OCI-LY7 (cell line): Measurements from ENCODE around the gene EPHA3. TPM values are rescaled to one million over a fixed set of nuclear protein-coding genes. Genes with fewer than 3 reads are reported as not detected.

ENCODE experiments used
- BruUV-seq: library from RNA; stranded (reverse); fragments of 400-500 nt; replicated peaks from 2 replicates; lab custom pipeline; 2021; lab: Mats Ljungman, UMichigan
- CTCF ChIA-PET: fragments of 300-600 bp; sonication (Branson Sonifier 250); formaldehyde crosslinking; loops from one replicate; lab custom pipeline; 2022; ENCODE audit warnings: antibody characterized with exemption; ENCODE audit not compliant: unreplicated experiment; lab: Charles Lee
- POLR2A ChIA-PET: fragments of 300-600 bp; sonication (Branson Sonifier 250); formaldehyde crosslinking; loops from one replicate; lab custom pipeline; 2022; ENCODE audit warnings: antibody characterized with exemption; lab: Charles Lee
- DNase-seq: peaks from one replicate; pipeline ENCODE4 v3.0.0-alpha.2; 2015; ENCODE audit warnings: low spot score
- H2AFZ ChIP-seq: fragments of 200-600 bp; sonication (generic), shearing (Covaris generic); 2 replicates; pipeline ENCODE4 v1.6.1; 2014; ENCODE audit warnings: mild to moderate bottlenecking, antibody characterized with exemption, low read length, moderate library complexity
- H3K27ac ChIP-seq: fragments of 200-600 bp; sonication (generic); 2 replicates; pipeline ENCODE4 v1.5.1; 2014; ENCODE audit warnings: mixed run types, low read depth, mild to moderate bottlenecking, moderate library complexity, low read length, inconsistent platforms; ENCODE audit not compliant: poor library complexity, severe bottlenecking
- H3K36me3 ChIP-seq: fragments of 200-600 bp; sonication (generic); 2 replicates; pipeline ENCODE4 v1.6.1; 2014; ENCODE audit warnings: mild to moderate bottlenecking, antibody characterized with exemption, low read length, moderate library complexity, mixed read lengths; ENCODE audit not compliant: insufficient read depth
- H3K4me1 ChIP-seq: fragments of 200-600 bp; sonication (generic); 2 replicates; pipeline ENCODE4 v1.5.1; 2014; ENCODE audit warnings: mild to moderate bottlenecking, low read length; ENCODE audit not compliant: insufficient read depth, poor library complexity, severe bottlenecking
- H3K4me2 ChIP-seq: fragments of 200-600 bp; sonication (generic); 2 replicates; pipeline ENCODE4 v1.6.1; 2014; ENCODE audit warnings: mild to moderate bottlenecking, low read length
- H3K4me3 ChIP-seq: fragments of 200-600 bp; sonication (generic); 2 replicates; pipeline ENCODE4 v1.5.1; 2014; ENCODE audit warnings: mild to moderate bottlenecking, low read depth, low read length; ENCODE audit not compliant: poor library complexity, severe bottlenecking
- H3K79me2 ChIP-seq: fragments of 200-600 bp; sonication (generic); 2 replicates; pipeline ENCODE4 v1.6.1; 2016; ENCODE audit warnings: low read depth, mild to moderate bottlenecking, low read length, moderate library complexity, mixed read lengths; ENCODE audit not compliant: insufficient read depth
- H3K9me2 ChIP-seq: fragments of 200-600 bp; sonication (generic); 2 replicates; pipeline ENCODE4 v1.6.1; 2016; ENCODE audit warnings: mild to moderate bottlenecking, low read length, mixed read lengths; ENCODE audit not compliant: insufficient read depth
- H3K9me3 ChIP-seq: fragments of 200-600 bp; sonication (generic); 2 replicates; pipeline ENCODE4 v1.6.1; 2014; ENCODE audit warnings: mild to moderate bottlenecking, mixed run types, low read length, mixed read lengths
- H4K20me1 ChIP-seq: fragments of 200-600 bp; sonication (generic); 2 replicates; pipeline ENCODE4 v1.6.1; 2014; ENCODE audit warnings: mild to moderate bottlenecking, antibody characterized with exemption, low read length, moderate library complexity, mixed read lengths; ENCODE audit not compliant: insufficient read depth
- EZH2phosphoT487 ChIP-seq: fragments of 200-600 bp; sonication (generic); IDR thresholded peaks from 2 replicates; pipeline ENCODE4 v1.6.1; 2018; ENCODE audit warnings: low read depth, borderline replicate concordance, mild to moderate bottlenecking, mixed run types, antibody characterized with exemption, low read length, moderate library complexity, mixed read lengths
- intact Hi-C: fragments of 100-400 bp; cut with micrococcal nuclease; formaldehyde crosslinking; loops from one replicate; pipeline ENCODE4 v1.10.0; 2022; ENCODE audit not compliant: unreplicated experiment
- total RNA-seq, 2 experiments: library from RNA; depleted of rRNA in 1 of 2; stranded (reverse); fragments of >200 nt in 1 of 2; shearing (Covaris generic) in 1 of 2; gene quantifications; 2 replicates each; pipeline ENCODE4 v1.2.3, GENCODE V29; 2014 to 2022
- TF ChIP-seq, protein P1 (sequence below): fragments of 200-600 bp; sonication (generic); conservative IDR thresholded peaks from 2 replicates; pipeline ENCODE4 v1.5.1; 2014; ENCODE audit warnings: mild to moderate bottlenecking, antibody characterized with exemption, low read length, moderate library complexity, mixed read lengths

The EPHA3 gene
- total RNA-seq, 2 experiments from 2014 or later = not detected

DNA sequence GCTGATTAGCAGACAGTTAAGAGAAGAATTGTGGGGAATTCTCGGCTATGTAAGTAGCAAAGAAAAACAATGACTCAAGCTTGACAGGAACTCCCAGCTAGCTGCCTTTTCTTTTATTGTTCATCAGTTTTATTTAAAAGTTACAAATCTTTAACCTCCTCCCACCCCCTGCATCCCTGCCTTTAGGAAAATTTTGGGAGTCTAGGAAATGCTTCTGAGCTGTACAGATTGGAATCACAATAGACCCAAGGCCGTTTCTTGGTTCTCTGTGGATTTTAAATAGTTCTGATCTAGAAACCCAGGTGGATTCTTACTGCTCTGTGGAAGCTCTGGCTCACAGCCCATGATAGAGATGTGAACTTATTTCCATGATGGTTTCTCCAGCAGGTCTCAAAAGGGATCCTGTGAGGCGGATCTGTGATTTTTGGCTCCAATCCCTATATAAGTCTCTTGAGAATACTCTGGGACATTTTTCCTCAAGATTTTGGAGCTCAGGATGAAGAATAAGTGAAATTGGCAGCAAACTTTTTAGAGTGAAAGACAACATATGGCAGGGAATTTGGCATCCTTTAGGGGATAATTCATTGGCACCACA is 312.3 kb downstream of the EPHA3 start:
- no peak for TF ChIP-seq EZH2phosphoT487
- TF ChIP-seq, protein P1, sequence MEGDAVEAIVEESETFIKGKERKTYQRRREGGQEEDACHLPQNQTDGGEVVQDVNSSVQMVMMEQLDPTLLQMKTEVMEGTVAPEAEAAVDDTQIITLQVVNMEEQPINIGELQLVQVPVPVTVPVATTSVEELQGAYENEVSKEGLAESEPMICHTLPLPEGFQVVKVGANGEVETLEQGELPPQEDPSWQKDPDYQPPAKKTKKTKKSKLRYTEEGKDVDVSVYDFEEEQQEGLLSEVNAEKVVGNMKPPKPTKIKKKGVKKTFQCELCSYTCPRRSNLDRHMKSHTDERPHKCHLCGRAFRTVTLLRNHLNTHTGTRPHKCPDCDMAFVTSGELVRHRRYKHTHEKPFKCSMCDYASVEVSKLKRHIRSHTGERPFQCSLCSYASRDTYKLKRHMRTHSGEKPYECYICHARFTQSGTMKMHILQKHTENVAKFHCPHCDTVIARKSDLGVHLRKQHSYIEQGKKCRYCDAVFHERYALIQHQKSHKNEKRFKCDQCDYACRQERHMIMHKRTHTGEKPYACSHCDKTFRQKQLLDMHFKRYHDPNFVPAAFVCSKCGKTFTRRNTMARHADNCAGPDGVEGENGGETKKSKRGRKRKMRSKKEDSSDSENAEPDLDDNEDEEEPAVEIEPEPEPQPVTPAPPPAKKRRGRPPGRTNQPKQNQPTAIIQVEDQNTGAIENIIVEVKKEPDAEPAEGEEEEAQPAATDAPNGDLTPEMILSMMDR = no peak
- no peak overlapping the region for H2AFZ ChIP-seq

DNA sequence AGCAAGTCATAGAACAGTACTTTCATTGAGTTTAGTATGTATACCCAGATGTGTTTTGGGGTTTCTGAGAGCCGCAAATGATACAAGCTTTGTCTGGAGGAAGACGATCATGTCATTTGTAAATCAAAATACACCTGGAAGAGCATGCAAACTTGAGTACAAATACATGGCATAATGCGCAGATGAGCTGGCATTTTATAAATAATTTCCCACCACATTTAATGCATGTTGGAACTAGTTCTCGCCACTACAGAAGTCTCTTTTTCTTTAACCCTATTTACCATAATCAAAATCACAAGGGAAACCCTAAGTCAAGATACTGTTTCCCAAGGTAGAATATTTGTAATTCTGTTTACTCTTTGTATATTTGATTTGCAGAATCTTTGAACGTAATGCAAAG is 318.6 kb downstream of the EPHA3 start:
- no peak for DNase-seq
- no TSS peak for BruUV-seq
- POLR2A ChIA-PET = no interaction called here
- H3K4me3 ChIP-seq = no peak overlapping the region
- no peaks in the 10 kb centered on the region for H3K4me1 ChIP-seq
- H3K9me3 ChIP-seq = no peaks in the 10 kb centered on the region
- no peak overlapping the region for H3K4me2 ChIP-seq
- no peaks in the 10 kb centered on the region for H4K20me1 ChIP-seq
- intact Hi-C loops = no loop called here
- no peaks in the 10 kb centered on the region for H3K36me3 ChIP-seq
- no peak for TF ChIP-seq EZH2phosphoT487
- TF ChIP-seq, protein P1 = no peak
- no peaks in the 10 kb centered on the region for H3K9me2 ChIP-seq
- H3K79me2 ChIP-seq = no peaks in the 10 kb centered on the region
- CTCF ChIA-PET = no interaction called here
- H2AFZ ChIP-seq = no peak overlapping the region
- no peak overlapping the region for H3K27ac ChIP-seq

More for the DNA sequence above, 312.3 kb downstream of the EPHA3 start:
- H4K20me1 ChIP-seq = no peaks in the 10 kb centered on the region
- H3K9me2 ChIP-seq = no peaks in the 10 kb centered on the region
- BruUV-seq = no TSS peak
- no peaks in the 10 kb centered on the region for H3K79me2 ChIP-seq
- no peaks in the 10 kb centered on the region for H3K4me1 ChIP-seq
- no peak overlapping the region for H3K4me2 ChIP-seq
- DNase-seq = no peak
- no peak overlapping the region for H3K27ac ChIP-seq
- H3K36me3 ChIP-seq = no peaks in the 10 kb centered on the region
- H3K9me3 ChIP-seq = no peaks in the 10 kb centered on the region
- CTCF ChIA-PET = no interaction called here
- intact Hi-C loops = no loop called here
- POLR2A ChIA-PET = no interaction called here
- no peak overlapping the region for H3K4me3 ChIP-seq

DNA sequence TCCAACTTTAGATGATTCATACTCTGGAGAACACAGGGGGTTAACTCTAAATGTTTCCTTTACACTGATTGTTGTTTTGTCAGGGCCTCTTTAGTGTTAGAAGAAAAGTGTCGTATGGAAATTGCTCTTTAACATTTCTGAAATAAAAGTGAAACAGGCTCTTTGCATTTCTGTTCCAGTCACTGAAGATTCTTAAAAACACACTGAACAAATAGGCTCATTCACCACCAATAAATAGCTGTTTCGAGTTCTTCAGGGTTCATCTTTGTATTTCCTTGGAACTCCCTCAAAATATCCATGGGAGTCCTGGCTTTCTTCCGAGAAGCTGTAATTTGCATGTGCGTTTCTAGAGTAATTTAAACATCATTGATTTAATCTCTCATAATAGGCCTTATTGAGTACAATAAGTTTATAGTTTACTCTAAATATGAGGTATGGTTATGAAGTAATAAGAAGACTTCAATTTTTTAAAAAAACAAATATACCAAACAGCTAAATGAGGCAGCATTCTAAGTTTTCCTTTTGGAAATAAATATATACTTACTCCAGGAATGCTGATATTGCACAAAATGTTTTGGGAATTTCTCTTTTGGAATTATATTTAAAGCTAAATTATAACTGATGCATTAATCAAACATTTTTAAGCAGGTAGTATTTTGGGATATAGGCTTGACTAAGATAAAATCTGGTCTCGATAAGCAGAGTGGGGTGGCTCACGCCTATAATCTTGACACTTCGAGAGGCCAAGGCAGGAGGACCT is 327.4 kb downstream of the EPHA3 start:
- TF ChIP-seq EZH2phosphoT487 = no peak
- TF ChIP-seq, protein P1 = no peak
- H3K79me2 ChIP-seq = no peaks in the 10 kb centered on the region
- ChIA-PET POLR2A (no interaction called here), CTCF (no interaction called here)
- no peaks in the 10 kb centered on the region for H3K9me2 ChIP-seq
- intact Hi-C loops = no loop called here
- no peaks in the 10 kb centered on the region for H3K36me3 ChIP-seq
- no peak overlapping the region for H3K4me3 ChIP-seq
- no peak overlapping the region for H3K27ac ChIP-seq
- no TSS peak for BruUV-seq
- H3K4me1 ChIP-seq = no peaks in the 10 kb centered on the region
- no peak overlapping the region for H2AFZ ChIP-seq
- no peak overlapping the region for H3K4me2 ChIP-seq
- no peak for DNase-seq
- no peaks in the 10 kb centered on the region for H4K20me1 ChIP-seq
- no peaks in the 10 kb centered on the region for H3K9me3 ChIP-seq
